KG1 (cell line): ENCODE measurements around the gene IDH1.
A peak's percentile ranks its signal among the peaks of the same experiment; 100 is the strongest.
"Not testable (repeated sequence)": the region's sequence is repeated elsewhere in the genome, so short reads cannot be mapped to it uniquely, and the experiment has no call there.

Experiments
- DNase-seq: peaks from one replicate; lab custom pipeline; 2025; lab: John Stamatoyannopoulos, UW

The IDH1 gene

DNA sequence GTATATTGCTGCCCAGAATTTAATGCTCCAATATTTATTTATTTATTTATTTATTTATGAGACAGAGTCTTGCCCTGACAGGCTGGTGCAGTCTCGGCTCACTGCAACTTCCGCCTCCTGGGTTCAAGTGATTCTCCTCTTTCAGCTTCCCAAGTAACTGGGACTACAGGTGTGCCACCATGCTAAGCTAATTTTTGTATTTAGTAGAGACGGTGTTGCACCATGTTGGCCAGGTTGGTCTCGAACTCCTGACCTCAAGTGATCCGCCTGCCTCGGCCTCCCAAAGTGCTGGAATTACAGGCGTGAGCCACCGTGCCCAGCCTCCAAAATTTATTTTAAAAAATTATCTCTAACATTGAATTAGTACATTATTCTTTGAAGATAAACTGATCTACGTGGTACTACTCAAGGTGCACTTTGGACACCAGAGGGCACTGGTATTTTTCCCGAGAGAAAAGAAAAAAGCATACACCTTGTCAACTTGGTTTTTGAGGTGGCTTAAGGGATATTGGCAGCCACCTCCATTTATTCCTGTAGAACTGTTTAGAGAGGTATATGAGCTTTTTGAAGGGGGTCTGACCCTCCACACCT lies 1.4 kb upstream of the IDH1 start:
- DNase-seq, result no peak

DNA sequence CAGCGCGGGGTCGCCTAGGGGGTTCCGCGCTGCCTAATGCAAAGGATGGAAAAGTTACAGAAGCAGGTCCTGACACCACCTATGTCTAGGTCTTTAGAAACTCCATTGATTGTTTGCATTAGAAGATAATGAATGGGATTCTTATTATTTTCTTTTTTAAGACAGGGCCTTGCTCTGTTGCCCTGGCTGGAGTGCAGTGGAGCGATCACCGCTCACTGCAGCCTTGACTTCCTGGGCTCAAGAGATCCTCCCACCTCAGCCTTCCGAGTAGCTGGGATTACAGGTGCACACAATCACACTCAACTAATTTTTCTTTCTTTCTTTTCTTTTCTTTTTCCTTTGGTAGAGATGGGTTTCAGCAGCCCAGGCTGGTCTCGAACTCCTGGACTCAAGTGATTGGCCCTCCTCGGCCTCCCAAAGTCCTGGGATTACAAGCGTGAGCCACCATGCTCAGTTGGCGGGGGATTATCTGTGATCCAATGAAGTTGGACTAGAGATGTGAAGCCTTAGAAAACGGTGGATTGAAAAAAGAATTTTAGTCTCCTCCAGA lies 761 bp upstream of the IDH1 start:
- no peak for DNase-seq

- peak; percentile 73 for DNase-seq
These were observed 577 bp downstream of the IDH1 start for GRCh38 chr2:208254118-208254870.

GRCh38 chr2:208253600-208254117 lies 1.2 kb downstream of the IDH1 start:
- DNase-seq, result no peak

DNA sequence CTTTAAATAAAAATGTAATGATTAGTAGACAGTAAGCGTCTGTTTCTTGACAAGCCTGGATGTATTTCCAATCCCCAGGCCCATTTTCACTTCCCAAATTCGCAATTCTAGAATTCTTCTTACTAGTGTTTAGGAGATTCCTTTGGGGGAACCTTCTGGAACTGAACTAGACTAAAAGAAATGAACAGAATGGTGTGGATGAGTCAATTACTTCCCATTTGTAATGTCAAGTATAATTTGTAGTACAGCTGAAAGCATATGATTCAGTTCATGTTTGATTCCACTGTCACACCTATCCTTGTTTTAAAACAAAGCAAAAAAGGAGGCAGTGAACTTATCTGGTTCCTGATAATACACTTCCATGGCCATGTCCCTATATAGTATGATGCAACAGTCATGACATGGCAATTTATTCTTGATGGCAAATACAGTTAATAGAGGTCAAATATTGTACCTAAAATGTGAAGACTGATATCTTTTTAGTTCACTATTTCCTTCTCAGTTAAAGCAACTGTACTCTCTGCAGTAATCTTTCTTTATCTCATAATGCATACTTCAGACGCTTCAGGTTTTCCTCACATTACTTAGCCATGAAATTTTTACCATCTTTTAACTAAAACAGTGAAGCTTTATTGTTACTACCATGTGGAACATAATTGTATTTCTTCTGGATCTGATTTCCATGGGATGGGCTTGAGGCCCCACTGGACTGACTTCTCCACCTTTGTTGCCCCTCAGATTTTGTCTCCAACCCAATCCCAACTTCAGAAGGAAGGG lies 2.0 kb downstream of the IDH1 start:
- DNase-seq, result no peak

- no peak for DNase-seq
These were observed 3.8 kb downstream of the IDH1 start for GRCh38 chr2:208251098-208251497.

- no peak for DNase-seq
These were observed 4.5 kb downstream of the IDH1 start for GRCh38 chr2:208250388-208250787.

- no peak for DNase-seq
These were observed 5.6 kb downstream of the IDH1 start for GRCh38 chr2:208249296-208249695.

GRCh38 chr2:208248601-208249000 lies 6.3 kb downstream of the IDH1 start:
- DNase-seq, result no peak

GRCh38 chr2:208245746-208246145 lies 9.1 kb downstream of the IDH1 start:
- DNase-seq, result no peak

- DNase-seq, result no peak
These were observed 10.4 kb downstream of the IDH1 start for GRCh38 chr2:208244422-208244821.

DNA sequence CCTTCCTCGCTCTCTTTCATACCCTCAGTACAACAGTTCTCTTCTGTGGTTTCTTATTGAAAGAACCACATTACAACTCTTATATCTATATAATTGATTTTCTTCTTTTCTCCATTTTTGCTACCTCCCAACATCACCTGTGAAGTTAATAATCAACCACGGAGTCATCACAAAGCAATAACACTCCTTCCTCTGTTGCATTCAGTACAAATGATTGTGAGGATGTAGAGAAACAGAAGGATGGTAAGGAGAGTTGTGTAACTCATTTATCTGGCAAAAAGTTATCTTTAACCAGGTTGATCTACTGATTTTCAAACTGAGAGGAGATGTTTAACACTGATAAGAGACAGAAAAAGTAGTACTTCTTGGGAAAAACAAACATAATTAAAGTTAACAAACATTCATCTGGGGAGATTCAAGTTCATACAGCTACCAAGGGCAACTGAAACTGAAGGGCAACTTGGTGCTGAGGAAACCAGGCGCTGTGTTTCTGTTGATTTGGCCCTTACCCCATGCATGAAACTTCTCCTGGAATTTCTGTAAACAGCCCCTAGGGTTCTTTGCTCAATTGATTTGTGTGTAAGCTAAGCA lies 14.2 kb downstream of the IDH1 start:
- no peak for DNase-seq

- no peak for DNase-seq
These were observed 14.9 kb downstream of the IDH1 start for GRCh38 chr2:208239770-208240493.

- no peak for DNase-seq
These were observed 19.0 kb downstream of the IDH1 start for GRCh38 chr2:208235860-208236259.

- no peak for DNase-seq
These were observed 20.1 kb downstream of the IDH1 start for GRCh38 chr2:208234786-208235185.

GRCh38 chr2:208228476-208228875 lies 26.4 kb downstream of the IDH1 start:
- DNase-seq, result no peak

- no peak for DNase-seq
These were observed 27.2 kb downstream of the IDH1 start for GRCh38 chr2:208227581-208228232.

DNA sequence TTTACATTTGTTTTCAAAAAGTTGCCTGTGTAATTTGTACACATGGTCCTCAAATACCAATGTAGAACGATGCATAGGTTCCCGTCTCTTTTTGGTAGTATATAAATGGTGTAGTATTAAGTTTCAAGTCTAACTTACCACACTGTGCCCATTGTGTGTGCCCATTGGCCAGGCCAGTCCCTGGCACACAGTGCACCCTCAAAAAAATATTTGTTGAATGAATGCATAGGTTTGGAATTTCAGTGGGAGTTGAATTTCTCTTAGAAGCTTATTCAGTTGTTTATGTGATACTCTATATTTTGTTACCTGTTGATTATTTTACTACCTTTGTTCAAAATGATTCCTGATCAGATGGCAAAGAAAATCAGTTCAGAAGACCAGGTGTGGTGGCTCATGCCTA lies 30.1 kb downstream of the IDH1 start:
- DNase-seq, result no peak

- no peak for DNase-seq
These were observed 32.5 kb downstream of the IDH1 start for GRCh38 chr2:208222351-208222750.

- DNase-seq, result not testable (repeated sequence)
These were observed 33.0 kb downstream of the IDH1 start for GRCh38 chr2:208221873-208222272.
